HG03342 (cell line): ENCODE data around the gene PHEX.
A peak's percentile ranks its signal among the peaks of the same experiment; 100 is the strongest.

Source experiments
- ATAC-seq: cut with Tn5 transposase; IDR thresholded peaks from one replicate; pipeline ENCODE4 v1.9.1; 2021; ENCODE audit warnings: mild to moderate bottlenecking, moderate library complexity; ENCODE audit not compliant: unreplicated experiment

Gene PHEX

GRCh38 chrX:22141047-22141730 lies 109.1 kb downstream of the PHEX start:
- no peak for ATAC-seq

GRCh38 chrX:22147214-22147613 lies 115.1 kb downstream of the PHEX start:
- no peak for ATAC-seq

- no peak for ATAC-seq
Observed at GRCh38 chrX:22147942-22148341, 115.8 kb downstream of the PHEX start.

GRCh38 chrX:22148565-22148964 lies 116.4 kb downstream of the PHEX start:
- no peak for ATAC-seq

- ATAC-seq = no peak
Observed at GRCh38 chrX:22150371-22150770, 118.2 kb downstream of the PHEX start.

GRCh38 chrX:22155126-22155525 lies 123.0 kb downstream of the PHEX start:
- no peak for ATAC-seq

- ATAC-seq = no peak
Observed at GRCh38 chrX:22159071-22159470, 126.9 kb downstream of the PHEX start.

- ATAC-seq = no peak
Observed at GRCh38 chrX:22163326-22163725, 131.2 kb downstream of the PHEX start.

GRCh38 chrX:22164770-22165388 lies 132.8 kb downstream of the PHEX start:
- no peak for ATAC-seq

- ATAC-seq = no peak
Observed at GRCh38 chrX:22165732-22166457, 133.8 kb downstream of the PHEX start.

GRCh38 chrX:22171287-22172060 lies 139.3 kb downstream of the PHEX start:
- no peak for ATAC-seq

- ATAC-seq = no peak
Observed at GRCh38 chrX:22173966-22174365, 141.8 kb downstream of the PHEX start.

- ATAC-seq = no peak
Observed at GRCh38 chrX:22177950-22178515, 145.9 kb downstream of the PHEX start.

GRCh38 chrX:22184096-22184495 lies 152.0 kb downstream of the PHEX start:
- no peak for ATAC-seq

GRCh38 chrX:22186165-22186564 lies 154.0 kb downstream of the PHEX start:
- no peak for ATAC-seq

GRCh38 chrX:22192419-22193060 lies 160.4 kb downstream of the PHEX start:
- ATAC-seq = peak; percentile 97

GRCh38 chrX:22193851-22194659 lies 161.9 kb downstream of the PHEX start:
- peak; percentile 40 for ATAC-seq

- ATAC-seq = no peak
Observed at GRCh38 chrX:22194660-22194945, 162.5 kb downstream of the PHEX start.

GRCh38 chrX:22196149-22196548 lies 164.0 kb downstream of the PHEX start:
- no peak for ATAC-seq

GRCh38 chrX:22202251-22202650 lies 170.1 kb downstream of the PHEX start:
- no peak for ATAC-seq
